ENCODE measurements around the gene SEZ6. TPM values are rescaled to one million over a fixed set of nuclear protein-coding genes. Genes with fewer than 3 reads are reported as not detected.

Gene SEZ6
- total and polyA plus RNA-seq, 10 of the 15 experiments (the other 5 are each of a cell fraction or from before 2014, with no cell fraction given), result 0.05 to 0.87 (median 0.17) TPM; not detected in 4

DNA sequence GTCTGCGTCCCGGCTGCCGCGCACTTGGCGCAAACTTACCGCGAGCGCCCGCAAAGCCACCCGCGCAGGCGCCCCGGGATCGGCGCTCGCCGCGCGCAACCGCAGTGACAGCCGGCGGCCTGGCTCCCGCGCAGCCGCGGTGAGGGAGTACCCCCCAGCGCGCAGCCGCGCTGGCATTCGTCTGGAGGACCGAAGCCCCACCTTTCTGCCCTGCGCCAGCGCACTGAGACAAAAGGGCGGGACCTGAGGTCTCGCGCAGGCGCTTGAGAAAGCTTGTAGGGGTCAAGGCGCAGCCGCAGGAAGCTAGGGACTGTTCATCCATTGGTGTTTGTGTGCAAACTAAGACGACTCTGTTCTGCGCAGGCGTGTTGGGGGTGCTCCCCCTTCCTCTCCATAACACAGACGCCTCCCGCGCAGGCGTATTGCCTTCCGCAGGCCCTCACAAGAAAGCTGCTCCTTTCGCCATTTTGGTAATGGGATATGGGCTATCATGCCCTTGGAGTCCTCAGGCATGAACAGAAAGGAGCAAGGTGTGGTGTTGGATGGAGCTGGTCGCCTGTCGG lies 54.3 kb downstream of the SEZ6 start, which contains the start of gene PHF12 (continued):
- TF ChIP-seq, protein P1, sequence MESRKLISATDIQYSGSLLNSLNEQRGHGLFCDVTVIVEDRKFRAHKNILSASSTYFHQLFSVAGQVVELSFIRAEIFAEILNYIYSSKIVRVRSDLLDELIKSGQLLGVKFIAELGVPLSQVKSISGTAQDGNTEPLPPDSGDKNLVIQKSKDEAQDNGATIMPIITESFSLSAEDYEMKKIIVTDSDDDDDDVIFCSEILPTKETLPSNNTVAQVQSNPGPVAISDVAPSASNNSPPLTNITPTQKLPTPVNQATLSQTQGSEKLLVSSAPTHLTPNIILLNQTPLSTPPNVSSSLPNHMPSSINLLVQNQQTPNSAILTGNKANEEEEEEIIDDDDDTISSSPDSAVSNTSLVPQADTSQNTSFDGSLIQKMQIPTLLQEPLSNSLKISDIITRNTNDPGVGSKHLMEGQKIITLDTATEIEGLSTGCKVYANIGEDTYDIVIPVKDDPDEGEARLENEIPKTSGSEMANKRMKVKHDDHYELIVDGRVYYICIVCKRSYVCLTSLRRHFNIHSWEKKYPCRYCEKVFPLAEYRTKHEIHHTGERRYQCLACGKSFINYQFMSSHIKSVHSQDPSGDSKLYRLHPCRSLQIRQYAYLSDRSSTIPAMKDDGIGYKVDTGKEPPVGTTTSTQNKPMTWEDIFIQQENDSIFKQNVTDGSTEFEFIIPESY (IDR thresholded peaks at IDR 0.05), result no peak
- TF ChIP-seq MTA3 (IDR thresholded peaks at IDR 0.05; ENCODE audit: borderline replicate concordance, low read length), result no peak
- TF ChIP-seq MEF2B (IDR thresholded peaks at IDR 0.05; ENCODE audit: partially characterized antibody, poor library complexity, severe bottlenecking), result no peak
- no peak for TF ChIP-seq TARDBP (IDR thresholded peaks at IDR 0.05; ENCODE audit: borderline replicate concordance)
- TF ChIP-seq SUZ12 (IDR thresholded peaks at IDR 0.05; ENCODE audit: unreplicated experiment), result no peak
- TF ChIP-seq, protein P2, sequence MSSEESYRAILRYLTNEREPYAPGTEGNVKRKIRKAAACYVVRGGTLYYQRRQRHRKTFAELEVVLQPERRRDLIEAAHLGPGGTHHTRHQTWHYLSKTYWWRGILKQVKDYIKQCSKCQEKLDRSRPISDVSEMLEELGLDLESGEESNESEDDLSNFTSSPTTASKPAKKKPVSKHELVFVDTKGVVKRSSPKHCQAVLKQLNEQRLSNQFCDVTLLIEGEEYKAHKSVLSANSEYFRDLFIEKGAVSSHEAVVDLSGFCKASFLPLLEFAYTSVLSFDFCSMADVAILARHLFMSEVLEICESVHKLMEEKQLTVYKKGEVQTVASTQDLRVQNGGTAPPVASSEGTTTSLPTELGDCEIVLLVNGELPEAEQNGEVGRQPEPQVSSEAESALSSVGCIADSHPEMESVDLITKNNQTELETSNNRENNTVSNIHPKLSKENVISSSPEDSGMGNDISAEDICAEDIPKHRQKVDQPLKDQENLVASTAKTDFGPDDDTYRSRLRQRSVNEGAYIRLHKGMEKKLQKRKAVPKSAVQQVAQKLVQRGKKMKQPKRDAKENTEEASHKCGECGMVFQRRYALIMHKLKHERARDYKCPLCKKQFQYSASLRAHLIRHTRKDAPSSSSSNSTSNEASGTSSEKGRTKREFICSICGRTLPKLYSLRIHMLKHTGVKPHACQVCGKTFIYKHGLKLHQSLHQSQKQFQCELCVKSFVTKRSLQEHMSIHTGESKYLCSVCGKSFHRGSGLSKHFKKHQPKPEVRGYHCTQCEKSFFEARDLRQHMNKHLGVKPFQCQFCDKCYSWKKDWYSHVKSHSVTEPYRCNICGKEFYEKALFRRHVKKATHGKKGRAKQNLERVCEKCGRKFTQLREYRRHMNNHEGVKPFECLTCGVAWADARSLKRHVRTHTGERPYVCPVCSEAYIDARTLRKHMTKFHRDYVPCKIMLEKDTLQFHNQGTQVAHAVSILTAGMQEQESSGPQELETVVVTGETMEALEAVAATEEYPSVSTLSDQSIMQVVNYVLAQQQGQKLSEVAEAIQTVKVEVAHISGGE (CRISPR knock-in tag; IDR thresholded peaks at IDR 0.05), result no peak
- TF ChIP-seq BHLHE40 (IDR thresholded peaks at IDR 0.05; ENCODE audit: borderline replicate concordance in 1 of 2, low read depth in 2 of 2, low read length in 1 of 2), result peak in 1 of 2 experiments; percentile 65; a peak in 2 of 4 replicates
- no peak for TF ChIP-seq MYB (IDR thresholded peaks at IDR 0.05; ENCODE audit: borderline replicate concordance, low read depth, low read length)
- TF ChIP-seq, protein P3, sequence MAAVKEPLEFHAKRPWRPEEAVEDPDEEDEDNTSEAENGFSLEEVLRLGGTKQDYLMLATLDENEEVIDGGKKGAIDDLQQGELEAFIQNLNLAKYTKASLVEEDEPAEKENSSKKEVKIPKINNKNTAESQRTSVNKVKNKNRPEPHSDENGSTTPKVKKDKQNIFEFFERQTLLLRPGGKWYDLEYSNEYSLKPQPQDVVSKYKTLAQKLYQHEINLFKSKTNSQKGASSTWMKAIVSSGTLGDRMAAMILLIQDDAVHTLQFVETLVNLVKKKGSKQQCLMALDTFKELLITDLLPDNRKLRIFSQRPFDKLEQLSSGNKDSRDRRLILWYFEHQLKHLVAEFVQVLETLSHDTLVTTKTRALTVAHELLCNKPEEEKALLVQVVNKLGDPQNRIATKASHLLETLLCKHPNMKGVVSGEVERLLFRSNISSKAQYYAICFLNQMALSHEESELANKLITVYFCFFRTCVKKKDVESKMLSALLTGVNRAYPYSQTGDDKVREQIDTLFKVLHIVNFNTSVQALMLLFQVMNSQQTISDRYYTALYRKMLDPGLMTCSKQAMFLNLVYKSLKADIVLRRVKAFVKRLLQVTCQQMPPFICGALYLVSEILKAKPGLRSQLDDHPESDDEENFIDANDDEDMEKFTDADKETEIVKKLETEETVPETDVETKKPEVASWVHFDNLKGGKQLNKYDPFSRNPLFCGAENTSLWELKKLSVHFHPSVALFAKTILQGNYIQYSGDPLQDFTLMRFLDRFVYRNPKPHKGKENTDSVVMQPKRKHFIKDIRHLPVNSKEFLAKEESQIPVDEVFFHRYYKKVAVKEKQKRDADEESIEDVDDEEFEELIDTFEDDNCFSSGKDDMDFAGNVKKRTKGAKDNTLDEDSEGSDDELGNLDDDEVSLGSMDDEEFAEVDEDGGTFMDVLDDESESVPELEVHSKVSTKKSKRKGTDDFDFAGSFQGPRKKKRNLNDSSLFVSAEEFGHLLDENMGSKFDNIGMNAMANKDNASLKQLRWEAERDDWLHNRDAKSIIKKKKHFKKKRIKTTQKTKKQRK (IDR thresholded peaks at IDR 0.05; ENCODE audit: low read depth, low read length), result no peak
- TF ChIP-seq TCF3 (IDR thresholded peaks at IDR 0.05; ENCODE audit: borderline replicate concordance, insufficient read depth, low read depth, low read length), result peak; percentile 20; the same call in 1 of the 2 replicates
- TF ChIP-seq ASH2L (IDR thresholded peaks at IDR 0.05; ENCODE audit: borderline replicate concordance, low read depth), result no peak
- TF ChIP-seq RAD21 (IDR thresholded peaks at IDR 0.05; ENCODE audit: insufficient read depth, low read depth, low read length), result no peak
- TF ChIP-seq SP1 (IDR thresholded peaks at IDR 0.05; ENCODE audit: low read depth, low read length), result peak; percentile 5
- no peak for TF ChIP-seq ATF7 (IDR thresholded peaks at IDR 0.05; ENCODE audit: low read depth)
- TF ChIP-seq LARP7 (IDR thresholded peaks at IDR 0.05), result peak; percentile 69; the same call in 1 of the 2 replicates
- no peak for TF ChIP-seq BCL11A (IDR thresholded peaks at IDR 0.05; ENCODE audit: low read depth, low read length)
- TF ChIP-seq FOXK2 (IDR thresholded peaks at IDR 0.05), result 0 out of 2 replicates have a peak, but pooled peaks have one; percentile 10
- TF ChIP-seq RELA (IDR thresholded peaks at IDR 0.05; ENCODE audit: borderline replicate concordance, partially characterized antibody), result no peak
- 0 out of 2 replicates have a peak, but pooled peaks have one; percentile 37 for TF ChIP-seq POLR2AphosphoS2 (IDR thresholded peaks at IDR 0.05; ENCODE audit: low read depth, low read length)
- peak; percentile 23; the same call in 1 of the 2 replicates for TF ChIP-seq NFYA (IDR thresholded peaks at IDR 0.05; ENCODE audit: borderline replicate concordance, low read depth, low read length)

Data from GM12878 (cell line).